GM12873 (cell line): ENCODE data around the gene PAMR1.

Experiments used
- TF ChIP-seq, protein P1 (sequence below): IDR thresholded peaks from 2 replicates; pipeline ENCODE4 v1.5.1; 2012; ENCODE audit warnings: low read depth, mild to moderate bottlenecking, moderate library complexity, low read length, control low read depth; ENCODE audit not compliant: insufficient read depth; ENCODE audit errors: missing control alignments

Gene PAMR1

DNA sequence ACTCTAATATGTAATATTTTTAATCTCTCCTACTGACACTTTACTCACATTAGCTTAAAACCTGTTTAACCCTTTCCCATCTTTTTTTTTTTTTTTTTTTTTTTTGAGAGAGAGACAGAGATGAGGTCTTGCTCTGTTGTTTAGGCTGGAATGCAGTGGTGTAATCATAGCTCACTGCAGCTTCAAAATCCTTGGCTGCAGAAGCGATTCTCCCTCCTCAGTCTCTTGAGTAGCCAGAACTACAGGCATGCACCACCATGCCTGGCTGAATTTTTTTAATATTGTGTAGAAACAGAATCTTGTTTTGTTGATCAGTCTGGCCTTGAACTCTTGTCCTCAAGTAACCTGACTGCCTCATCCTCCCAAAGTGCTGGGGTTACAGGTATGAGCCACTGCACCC is 37.3 kb downstream of the PAMR1 start:
- TF ChIP-seq, protein P1, sequence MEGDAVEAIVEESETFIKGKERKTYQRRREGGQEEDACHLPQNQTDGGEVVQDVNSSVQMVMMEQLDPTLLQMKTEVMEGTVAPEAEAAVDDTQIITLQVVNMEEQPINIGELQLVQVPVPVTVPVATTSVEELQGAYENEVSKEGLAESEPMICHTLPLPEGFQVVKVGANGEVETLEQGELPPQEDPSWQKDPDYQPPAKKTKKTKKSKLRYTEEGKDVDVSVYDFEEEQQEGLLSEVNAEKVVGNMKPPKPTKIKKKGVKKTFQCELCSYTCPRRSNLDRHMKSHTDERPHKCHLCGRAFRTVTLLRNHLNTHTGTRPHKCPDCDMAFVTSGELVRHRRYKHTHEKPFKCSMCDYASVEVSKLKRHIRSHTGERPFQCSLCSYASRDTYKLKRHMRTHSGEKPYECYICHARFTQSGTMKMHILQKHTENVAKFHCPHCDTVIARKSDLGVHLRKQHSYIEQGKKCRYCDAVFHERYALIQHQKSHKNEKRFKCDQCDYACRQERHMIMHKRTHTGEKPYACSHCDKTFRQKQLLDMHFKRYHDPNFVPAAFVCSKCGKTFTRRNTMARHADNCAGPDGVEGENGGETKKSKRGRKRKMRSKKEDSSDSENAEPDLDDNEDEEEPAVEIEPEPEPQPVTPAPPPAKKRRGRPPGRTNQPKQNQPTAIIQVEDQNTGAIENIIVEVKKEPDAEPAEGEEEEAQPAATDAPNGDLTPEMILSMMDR: no peak

DNA sequence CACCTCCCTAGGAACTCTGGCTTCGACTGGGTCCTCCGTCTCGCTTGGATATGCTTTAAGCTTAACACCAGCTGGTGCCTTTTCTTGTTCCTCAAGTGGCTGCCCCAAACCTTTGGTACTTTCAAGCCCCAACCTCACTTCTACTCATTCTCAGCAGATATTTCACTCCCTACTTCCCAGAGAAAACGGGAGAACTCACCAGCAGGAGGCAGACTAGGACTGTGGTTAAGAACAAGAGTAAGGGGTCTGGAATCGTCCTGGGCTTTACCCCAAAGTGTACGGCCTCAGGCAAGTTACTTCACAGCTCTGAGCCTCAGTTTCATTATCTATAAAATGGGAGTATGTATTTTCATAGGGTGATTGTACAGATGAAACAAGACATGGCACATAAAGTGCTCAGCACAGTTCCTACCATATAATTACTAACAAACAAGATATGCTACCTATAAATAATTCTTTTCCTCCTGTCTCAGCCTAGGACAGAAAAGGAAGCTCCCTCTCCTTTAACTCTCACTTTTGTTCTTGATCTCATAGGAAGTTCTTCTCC is 37.8 kb downstream of the PAMR1 start:
- TF ChIP-seq, protein P1: peak; percentile 45

DNA sequence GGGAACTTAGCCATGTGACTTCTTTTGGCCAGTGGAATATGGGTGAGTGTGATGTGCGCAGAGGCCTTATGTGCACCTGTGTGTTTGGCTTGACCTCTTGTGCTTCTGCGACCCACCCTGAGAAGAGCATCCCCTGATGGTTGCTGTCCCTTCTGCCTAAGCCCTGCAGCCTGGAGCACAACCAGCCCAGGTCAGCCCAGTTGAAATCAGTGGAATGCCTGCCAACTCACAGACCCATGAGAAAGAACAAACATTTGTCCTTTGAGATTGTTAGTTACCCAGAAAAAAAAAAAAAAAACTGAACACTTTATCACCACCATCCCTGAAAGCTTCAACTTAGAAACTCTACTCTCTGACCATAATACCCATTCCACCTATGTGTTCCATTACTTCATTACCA is 38.5 kb downstream of the PAMR1 start:
- TF ChIP-seq, protein P1: no peak

DNA sequence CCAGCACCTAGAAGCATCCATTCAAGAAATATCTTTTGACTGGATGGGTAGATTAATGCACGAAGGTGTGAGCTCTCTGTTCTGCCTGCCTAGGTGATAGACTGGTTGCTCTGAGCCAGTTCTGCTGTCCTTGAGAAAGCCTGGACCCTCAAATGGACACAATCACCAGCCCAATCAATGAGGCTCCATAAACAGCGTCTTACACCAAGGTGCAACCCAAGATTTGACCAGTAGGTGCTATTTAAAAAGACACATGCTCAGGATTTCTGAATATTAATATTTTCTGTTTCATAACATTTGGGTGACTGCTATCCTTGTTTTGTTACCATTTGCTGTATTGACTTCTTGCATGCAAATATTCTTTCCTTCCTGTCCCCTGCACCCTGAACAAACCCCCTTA is 39.0 kb downstream of the PAMR1 start:
- TF ChIP-seq, protein P1: peak; percentile 18

DNA sequence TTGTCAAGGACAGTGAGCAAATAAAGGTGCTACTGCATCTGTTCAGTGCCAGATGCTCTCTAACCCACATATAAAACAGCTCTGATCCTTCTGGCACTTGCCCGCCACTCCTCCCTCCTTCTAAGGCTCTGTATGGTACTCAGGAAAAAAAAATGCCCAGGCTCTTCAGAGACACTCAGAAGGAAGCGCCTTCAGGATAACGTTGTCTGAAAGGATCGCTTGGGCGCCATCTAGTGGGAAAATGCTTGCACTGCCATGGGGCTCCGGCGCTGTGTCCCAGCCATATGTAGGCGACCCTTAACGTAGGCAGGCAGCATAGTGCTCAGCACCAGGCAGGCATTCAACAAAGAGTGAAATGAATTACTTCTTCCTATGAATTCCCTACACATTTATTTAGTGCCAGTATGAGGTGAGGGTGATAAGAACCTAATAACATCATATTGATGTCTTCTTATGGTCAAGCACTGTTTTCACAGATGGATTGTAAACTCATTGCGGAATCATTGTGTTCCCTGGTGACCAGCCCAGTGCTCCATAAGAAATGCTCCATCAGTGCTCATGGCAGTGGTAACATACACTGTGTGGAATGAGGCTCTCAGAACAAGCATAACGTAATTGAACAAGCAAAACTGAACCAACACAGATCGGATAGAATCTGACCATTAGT is 39.6 kb downstream of the PAMR1 start:
- TF ChIP-seq, protein P1: peak; percentile 92

DNA sequence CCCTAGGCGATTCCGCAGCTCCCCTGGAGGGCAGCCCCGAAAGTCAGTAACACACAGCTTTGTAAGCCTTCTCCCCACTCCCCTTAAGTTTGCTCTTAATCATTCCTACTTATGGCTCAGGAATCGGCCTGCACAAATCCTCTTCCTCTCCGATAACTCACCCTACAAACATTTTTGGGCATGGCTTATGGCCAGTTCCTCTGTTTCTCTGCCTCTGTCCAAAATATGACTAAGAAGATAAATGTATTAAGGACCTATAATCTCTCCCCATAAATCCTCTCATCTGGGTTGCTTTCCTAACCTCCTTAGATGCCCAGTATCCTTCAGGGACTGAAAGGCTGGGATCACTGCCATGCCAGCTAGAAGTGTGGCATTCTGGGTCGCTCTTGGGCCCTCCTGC is 41.0 kb downstream of the PAMR1 start:
- TF ChIP-seq, protein P1: no peak

DNA sequence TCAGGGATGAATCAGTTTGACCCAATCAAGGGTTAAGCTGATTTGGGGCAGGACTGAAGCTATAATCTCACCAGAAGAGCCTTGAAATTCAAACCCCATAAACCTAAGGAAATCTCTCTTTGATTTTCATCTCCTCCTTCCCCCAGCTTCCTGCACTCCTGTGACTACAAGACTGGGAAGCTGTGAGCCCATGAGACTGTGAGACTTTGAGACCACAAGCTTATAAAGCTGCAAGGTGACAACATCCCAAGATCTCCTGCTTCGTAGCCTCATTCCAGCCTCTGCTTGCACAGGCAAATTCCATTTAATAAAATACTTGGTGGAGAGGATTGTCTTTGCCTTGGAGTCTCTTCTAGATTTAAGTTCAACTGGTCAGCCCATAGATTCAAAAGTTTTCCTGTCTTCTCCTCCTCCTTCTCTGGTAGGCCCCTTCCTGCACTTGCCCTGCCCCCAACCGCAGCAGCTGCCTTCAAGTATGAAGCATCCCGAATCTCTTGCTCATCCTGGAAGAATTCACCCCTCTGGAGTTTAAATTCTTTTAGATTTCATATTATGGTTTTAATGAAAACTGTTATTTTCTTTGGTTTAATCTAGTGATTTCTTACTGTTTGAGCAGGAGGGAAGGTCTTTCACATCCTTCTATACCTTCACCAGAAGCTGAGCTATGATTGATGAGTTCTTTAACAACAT is 42.1 kb downstream of the PAMR1 start:
- TF ChIP-seq, protein P1: no peak
